Left cardiac atrium (tissue), 4 donors: Measurements from ENCODE around the gene SCAP. TPM values are rescaled to one million over a fixed set of nuclear protein-coding genes. Genes with fewer than 3 reads are reported as not detected.
"Not testable (repeated sequence)": the region's sequence is repeated elsewhere in the genome, so short reads cannot be mapped to it uniquely, and the experiment has no call there.

Source experiments
- ATAC-seq, 2 donors: fragments of 200-7000 bp; cut with Tn5 transposase; one replicate each; pipeline ENCODE4 v1.9.1; 2020; ENCODE audit warnings: mild to moderate bottlenecking in 2 of 2, moderate library complexity in 2 of 2
- DNase-seq: peaks from one replicate; pipeline ENCODE4 v3.0.0-alpha.2; 2020
- intact Hi-C, 2 donors: fragments of 100-400 bp; cut with DNase I; formaldehyde crosslinking; loops; one replicate each; pipeline versions ENCODE4 v1.14.1 to v1.15.1; 2022 to 2023
- total RNA-seq, 2 donors: library from RNA; stranded (reverse); fragmentation: NEBNext Ultra II Directional; extraction: Animal tissue kit (Norgen Biotek cat#: 25700); gene quantifications; one replicate each; pipeline ENCODE4 v1.2.1, GENCODE V29; 2021
- donor health status: DM: no; HTN: yes; CAD: no.
- donor health status: DM: no; HTN: yes; CAD: no; lungs with severe emphysema.
- donor health status: DM: yes; HTN: yes; CAD: no.
- donor health status: Dilated cardiomyopathy.

The SCAP gene
- total RNA-seq, 2 donors from 2014 or later, result 41.5 to 49.1 TPM

DNA sequence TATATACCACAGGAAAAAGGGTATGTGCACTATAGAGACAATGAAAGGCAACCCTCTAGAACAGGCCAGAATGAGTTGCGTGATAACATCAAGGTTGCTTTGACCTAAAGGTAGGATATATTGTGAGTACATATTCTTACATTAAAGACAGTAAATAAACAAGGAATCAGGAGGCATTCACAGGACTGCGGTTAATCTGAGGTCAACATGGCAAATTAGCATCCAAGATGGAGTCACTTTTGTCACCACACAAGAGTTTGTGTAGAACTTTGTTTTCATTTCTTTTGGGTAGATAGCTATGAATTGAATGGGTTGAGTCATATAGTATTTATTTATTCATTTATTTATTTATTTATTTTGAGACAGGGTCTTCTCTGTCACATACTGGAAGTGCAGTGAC lies 11.5 kb upstream of the SCAP start:
- ATAC-seq, result no peak
- intact Hi-C loops, result no loop called here
- no peak for DNase-seq

DNA sequence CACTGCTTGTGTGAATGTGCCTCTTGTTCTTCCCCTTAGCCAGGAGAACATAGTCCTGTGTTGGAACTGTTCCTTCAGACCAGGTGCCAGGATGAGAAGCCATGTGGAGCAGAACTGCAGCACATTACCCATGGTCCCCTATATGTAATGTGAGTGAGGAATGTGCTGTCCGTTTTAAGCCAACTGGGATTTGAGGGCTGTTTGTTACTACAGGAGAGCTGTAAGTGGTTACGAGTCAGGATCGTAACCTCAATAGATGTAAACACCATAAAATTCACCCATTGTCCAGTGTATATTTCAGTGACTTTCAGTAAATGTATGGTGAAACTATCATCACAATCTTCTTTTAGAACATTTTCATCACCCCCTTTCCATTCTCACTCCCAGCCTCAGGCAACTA lies 10.1 kb upstream of the SCAP start:
- DNase-seq (no peak), ATAC-seq (no peak)
- intact Hi-C loops, result no loop called here

DNA sequence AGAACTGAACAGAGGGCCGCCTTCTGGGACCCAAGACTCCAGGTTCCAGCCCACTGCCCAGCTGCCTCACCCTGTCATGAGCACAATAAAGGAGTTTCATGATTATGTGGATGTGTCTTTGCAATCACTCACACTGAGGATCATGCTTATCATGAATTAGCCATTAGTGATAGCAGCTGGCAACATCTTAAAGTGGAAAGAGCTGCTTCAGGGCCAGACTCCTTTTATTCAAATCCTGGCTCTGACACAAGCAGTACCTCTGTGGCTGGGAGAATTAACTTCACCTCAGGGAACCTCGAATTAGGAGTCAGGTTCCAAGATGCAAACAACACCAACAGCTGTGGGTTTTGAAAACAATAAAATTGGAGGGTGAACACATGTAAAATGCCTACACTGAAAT lies 6.6 kb upstream of the SCAP start:
- intact Hi-C loops, result no loop called here
- ATAC-seq (peak in 1 of 2 donors; percentile 39), DNase-seq (no peak)

DNA sequence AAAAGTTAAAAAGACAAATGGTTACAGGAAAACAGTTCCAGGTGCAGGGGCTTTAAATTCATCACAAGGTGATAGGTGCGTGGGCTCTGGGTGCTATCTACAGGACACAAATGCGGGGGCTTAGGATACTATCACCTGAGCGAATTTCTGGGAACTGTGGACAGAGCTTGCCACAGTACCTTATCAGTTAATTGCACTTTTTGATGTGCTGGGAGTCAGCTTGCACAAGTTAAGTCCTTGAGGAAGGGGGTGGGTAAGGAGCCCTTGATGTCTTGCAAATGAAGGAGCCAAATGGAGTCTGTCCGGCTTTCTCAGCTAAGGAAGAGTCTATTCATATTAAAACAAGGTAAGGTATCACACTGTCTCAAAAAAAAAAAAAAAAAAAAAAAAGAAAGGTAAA lies 6.0 kb upstream of the SCAP start:
- intact Hi-C loops, DNase-seq, ATAC-seq: not testable (repeated sequence)

DNA sequence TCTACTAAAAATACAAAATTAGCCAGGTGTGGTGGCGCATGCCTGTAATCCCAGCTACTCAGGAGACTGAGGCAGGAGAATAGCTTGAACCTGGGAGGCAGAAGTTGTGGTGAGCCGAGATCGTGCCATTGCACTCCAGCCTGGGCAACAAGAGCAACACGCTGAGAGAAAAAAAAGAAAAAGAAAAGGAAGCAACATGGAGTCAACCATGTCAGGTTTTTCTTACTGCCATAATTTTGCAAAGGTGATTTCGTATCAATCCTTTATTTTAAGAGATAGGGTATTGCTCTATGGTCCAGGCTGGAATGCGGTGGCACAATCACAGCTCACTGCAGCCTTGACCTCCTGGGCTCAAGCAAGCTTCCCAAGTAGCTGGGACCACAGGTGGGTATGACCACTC lies 4.5 kb upstream of the SCAP start:
- intact Hi-C loops, DNase-seq, ATAC-seq: not testable (repeated sequence)

DNA sequence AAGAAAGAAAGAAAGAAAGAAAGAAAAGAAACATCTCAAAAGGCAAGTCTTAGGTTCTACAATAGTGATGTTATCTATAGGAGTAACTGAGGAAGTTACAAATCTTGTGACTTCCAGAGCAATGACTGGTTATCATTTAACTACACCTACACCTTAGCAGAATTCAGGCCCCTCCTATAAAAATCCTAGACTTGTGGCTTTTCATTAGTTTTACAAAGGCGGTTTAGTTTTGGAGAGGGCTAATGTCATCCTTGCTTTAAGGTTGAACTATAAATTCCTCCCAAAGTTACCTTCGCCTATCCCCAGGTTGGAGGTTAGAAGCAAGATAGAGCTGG lies 4.1 kb upstream of the SCAP start:
- no peak for ATAC-seq
- no peak for DNase-seq
- intact Hi-C loops, result loop anchor here in 1 of 2 donors (5.0 kb wide), 1 partner anchor 57 kb away; no protein-coding TSS in a partner anchor

DNA sequence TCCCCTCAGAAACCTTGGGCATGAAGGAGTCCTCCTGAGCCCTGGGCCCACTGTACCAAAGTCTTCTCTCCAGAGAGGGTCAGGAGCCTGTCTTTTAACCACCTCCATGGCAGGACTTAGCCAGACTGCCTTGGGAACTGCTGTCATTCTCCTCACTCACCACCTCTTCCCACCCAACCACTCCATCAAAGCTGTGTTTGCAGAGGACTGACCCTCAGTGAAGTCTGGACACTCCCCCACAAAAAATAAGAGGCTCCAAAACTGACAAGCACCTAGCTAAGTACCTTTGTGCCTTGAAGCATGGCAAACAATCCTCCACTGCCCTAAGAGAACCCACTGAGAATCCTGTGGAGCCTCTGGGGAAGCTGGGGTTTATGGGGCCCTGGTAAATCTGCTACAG lies 2.3 kb upstream of the SCAP start:
- intact Hi-C loops, result loop anchor here in 1 of 2 donors (5.0 kb wide), 1 partner anchor 56 kb away; no protein-coding TSS in a partner anchor
- DNase-seq (no peak), ATAC-seq (no peak)

DNA sequence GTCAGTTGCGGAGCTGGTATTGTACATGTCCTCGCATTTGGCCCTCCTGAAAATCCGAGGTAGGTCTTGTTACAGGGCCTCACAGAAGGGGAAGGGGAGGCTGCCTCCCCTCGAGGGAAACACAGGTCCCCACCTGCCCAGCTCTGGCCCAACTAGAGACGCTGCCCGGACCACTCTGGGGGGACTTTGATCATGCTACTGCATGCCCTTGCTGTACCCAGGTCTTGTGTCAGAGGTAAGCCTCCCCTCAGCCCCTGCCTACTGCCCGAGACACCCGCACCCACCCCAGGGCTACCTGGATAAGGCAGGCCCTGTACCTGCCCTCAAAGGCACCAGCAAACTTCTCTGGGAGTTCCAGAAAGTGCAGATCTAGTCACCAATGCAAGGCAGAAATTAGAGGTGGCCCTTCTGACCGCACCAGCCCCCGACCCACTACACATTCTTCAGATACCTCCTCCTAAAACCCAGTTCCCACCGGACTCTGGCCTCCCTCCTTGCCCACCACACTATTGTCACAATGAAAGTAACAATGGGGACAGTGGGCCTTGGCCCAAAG lies 981 bp upstream of the SCAP start:
- DNase-seq, result no peak
- intact Hi-C loops, result loop anchor here in 1 of 2 donors (5.0 kb wide), 1 partner anchor 54 kb away; no protein-coding TSS in a partner anchor
- ATAC-seq, result no peak

DNA sequence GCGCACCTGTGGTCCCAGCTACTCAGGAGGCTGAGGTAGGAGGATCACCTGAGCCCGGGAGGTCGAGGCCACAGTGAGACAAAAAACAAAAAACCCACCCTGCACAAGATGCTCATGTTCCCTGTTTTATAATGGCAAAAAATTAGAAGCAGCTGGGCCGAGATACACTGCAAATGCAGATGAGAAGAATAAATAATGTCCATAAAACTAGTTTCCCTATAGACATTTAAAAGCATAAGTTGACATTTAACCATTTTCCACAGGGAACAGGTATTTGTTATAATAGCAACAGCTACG lies 537 bp upstream of the SCAP start:
- ATAC-seq, result no peak
- intact Hi-C loops, result loop anchor here in 1 of 2 donors (5.0 kb wide), 1 partner anchor 54 kb away; no protein-coding TSS in a partner anchor

DNA sequence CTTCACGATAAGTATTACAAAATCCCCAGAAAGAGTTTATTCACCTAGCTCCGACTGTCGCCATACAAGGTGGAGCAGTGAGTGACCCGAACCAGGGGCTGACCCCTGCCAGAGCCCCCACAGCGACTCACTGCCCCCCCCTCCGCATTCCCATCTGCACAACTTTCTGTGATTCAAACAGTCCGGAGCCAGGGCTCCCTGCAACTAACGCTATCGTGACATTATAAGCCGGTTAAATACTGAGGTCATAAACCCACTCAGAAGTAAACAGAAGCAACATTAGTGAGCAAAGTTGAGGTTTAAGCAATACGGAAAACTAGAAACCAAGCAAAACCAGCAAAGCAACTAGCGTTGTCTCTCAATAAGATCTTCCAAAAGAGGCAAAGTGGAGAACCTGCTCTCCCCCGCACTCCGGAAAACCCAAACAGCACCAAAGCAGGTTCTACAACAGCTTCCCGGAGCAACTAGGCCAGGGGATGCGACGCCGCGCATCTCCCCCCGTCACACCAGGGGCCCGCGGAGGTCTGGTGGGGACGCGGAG lies 642 bp downstream of the SCAP start:
- peak in 1 of 2 donors; percentile 6 for ATAC-seq
- no peak for DNase-seq
- intact Hi-C loops, result loop anchor here (2.0 to 5.0 kb wide), 2 partner anchors 53 to 54 kb away; no protein-coding TSS in a partner anchor

More for the DNA sequence above, 537 bp upstream of the SCAP start:
- DNase-seq, result no peak

DNA sequence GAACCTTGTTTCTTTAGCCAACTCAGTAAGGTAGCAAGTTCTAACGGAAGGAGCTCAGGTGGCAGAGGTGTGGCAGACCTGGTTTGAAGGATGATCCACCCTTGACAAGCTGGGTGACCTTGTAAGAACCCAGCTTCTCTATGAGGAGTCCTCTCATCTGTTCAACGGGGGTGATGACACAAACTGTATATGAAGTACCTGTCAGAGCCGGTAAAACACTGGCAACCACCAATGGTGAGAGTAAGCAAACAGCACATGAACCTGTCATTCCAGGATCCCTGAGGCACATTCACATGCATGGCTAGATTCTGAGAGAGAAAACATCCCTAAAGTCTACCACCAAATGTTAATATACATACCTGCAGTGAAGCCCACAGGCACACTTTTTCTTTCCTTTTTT lies 2.4 kb downstream of the SCAP start:
- ATAC-seq (no peak), DNase-seq (no peak)
- intact Hi-C loops, result no loop called here

DNA sequence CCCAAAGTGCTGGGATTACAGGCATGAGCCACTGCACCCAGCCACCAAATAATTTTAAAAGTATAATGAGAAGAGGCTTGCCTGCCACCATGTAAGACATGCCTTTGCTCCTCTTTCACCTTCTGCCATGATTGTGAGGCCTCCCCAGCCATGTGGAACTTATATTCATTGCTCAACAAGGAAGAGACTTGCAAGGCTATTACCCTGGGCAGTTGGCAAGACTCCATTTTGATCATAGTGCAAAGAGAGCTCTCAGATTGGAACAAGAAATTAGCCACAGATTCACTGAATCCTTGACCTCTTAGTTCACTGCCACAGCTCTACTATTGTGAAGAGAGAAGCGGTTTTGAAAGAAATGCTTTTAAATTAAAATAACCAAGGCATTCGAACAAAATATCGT lies 6.1 kb downstream of the SCAP start:
- intact Hi-C loops, result no loop called here
- no peak for ATAC-seq
- DNase-seq, result no peak

DNA sequence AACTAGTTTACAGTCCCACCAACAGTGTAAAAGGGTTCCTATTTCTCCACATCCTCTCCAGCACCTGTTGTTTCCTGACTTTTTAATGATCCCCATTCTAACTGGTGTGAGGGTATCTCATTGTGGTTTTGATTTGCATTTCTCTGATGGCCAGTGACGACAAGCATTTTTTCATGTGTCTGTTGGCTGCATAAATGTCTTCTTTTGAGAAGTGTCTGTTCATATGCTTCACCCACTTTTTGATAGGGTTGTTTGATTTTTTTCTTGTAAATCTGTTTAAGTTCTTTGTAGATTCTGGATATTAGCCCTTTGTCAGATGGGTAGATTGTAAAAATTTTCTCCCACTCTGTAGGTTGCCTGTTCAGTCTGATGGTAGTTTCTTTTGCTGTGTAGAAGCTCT lies 7.4 kb downstream of the SCAP start:
- DNase-seq, ATAC-seq, intact Hi-C loops: not testable (repeated sequence)

DNA sequence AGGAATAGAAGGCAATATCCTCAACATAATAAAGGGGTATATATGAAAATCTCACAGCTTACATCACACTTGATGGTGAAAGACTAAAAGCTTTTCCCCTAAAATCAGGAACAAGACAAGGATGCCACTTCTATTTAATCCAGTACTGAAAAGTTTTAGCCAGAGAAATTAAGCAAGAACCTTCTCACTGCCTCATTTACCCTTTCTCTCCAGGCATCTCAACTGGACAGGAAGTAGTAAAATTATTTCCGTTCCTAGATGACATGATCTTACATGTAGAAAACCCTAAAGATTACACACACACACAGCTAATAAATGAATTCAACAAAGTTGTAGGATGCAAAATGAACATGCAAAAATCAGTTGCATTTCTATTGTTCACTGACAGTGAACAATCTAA lies 11.2 kb downstream of the SCAP start:
- intact Hi-C loops, result no loop called here
- ATAC-seq (no peak), DNase-seq (no peak)

DNA sequence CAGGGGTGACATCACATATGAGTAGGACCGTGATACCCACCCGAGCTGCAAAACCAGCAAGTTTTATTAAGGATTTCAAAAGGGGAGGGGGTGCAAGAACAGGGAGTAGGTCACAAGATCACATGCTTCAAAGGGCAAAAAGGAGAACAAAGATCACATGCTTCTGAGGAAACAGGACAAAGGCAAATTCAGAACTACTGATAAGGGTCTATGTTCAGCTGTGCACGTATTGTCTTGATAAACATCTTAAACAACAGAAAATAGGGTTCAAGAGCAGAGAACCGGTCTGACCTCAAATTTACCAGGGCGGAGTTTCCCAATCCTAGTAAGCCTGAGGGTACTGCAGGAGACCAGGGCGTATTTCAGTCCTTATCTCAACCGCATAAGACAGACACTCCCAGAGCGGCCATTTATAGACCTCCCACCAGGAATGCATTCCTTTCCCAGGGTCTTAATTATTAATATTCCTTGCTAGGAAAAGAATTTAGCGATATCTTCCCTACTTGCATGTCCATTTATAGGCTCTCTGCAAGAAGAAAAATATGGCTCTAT lies 16.1 kb downstream of the SCAP start:
- intact Hi-C loops, ATAC-seq: not testable (repeated sequence)

DNA sequence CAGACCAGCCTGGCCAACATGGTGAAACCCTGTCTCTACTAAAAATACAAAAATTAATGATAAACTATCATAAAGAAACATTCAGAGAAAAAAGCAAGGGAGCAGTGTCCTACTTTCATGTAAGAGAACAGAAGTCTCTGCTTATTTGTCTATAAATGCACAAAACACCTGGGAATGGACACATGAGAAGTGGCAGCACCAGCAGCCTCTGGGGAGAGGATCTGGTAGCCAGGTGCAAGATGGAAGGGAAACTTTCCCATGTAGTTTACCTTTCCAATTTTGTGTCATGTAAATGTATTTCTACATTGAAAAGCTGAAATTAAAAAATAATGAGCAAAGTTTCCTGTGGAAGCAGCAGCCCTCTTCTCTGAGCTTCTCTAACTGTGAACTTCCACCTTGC lies 18.8 kb downstream of the SCAP start:
- intact Hi-C loops, result no loop called here
- ATAC-seq (no peak), DNase-seq (no peak)

More for the DNA sequence above, 16.1 kb downstream of the SCAP start:
- not testable (repeated sequence) for DNase-seq

DNA sequence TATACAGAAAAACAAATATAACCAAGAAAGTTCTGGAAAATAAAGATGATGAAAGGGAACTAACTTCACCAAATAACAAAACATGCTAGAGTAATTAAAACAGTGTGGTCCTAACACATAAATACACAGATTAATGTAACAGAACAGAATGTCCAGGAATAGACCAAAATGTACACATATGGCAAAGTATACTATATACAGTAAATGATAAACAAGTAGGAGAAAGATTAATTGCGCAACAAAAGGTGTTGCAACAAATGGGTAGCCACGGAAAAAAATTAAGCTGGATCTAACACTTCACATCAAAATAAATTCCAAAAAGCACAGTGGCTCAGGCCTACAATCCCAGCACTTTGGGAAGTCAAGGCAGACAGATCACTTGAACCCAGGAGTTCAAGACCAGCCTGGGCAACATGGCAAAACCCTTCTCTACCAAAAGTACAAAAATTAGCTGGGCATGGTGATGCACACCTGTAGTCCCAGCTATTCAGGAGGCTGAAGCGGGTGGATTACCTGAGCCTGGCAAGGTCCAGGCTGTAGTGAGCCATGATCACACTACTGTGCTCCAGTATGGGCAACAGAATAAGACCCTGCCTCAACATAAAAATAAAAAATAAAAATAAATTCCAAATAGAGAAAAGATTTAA lies 19.8 kb downstream of the SCAP start:
- intact Hi-C loops, result no loop called here
- DNase-seq (no peak), ATAC-seq (no peak)

DNA sequence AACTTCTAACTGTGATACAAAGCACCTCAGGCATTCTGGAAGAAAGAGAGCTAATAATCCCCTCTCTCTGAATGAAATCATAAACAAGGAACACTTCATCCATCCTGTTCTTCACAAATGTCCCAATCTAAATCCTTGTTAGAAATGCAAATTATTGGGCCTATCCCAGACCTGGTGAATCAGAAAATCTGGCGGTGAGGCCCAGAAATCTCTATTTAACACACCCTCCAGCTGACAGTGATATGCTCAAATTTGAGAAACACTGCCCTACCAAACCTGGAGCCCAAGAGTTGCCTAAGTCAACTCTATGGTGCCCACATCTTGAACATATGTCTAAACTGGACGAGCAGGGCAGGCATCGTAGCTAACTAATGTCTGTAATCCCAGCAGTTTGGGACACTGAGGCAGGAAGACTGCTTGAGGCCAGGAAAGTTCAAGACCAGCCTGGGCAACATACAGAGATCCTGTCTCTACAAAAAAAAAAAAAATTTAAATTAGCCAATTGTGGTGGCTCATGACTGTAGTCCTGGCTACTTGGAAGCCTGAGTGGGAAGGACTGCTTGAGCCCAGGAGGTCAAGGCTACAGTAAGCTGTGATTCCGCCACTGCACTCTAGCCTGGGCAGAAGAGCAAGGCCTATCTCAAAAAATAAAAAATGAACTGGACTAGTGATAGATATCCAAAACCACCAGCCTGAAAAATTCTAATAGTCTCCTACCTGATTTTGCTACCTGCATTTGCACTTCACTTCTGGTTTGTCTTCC lies 23.1 kb downstream of the SCAP start:
- ATAC-seq, result no peak
- DNase-seq, result no peak
- intact Hi-C loops, result no loop called here

DNA sequence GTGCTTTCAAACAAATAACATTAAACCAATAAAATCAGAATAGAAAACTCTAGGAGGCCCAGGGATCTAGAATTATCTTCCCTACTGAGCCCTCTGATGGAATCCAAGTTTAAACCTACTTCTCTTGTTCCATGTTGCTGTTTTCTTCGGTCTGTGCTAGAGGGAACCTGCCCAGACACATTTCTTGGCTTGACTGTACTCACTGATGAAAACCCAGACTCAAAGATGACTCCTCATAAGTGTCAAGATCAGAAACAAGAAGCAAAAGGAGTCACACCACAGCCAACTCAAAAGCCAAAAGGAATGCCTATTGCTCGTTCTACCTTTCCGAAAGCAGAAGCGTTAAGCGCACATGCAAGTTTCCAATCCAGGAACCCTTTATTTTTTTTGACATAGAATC lies 31.6 kb downstream of the SCAP start:
- no peak for ATAC-seq
- no peak for DNase-seq
- intact Hi-C loops, result no loop called here

DNA sequence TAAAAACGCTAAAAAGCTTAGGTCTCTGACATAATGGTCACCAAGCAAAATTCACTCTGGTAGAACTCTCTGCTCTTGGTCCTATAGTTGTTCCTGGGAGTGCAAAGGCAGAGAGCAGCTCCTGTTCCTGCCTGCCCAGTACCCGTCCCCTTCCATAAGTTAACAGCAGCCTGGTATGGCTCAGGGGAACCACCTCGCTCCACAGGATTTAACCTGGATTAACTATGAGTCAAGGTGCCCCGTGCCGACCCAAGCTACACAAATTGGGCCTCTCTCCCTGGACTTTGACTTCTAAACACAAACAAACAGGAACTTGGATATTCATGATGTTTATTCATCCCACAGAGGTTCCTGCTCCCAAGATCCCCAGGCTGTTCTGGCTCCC lies 32.1 kb downstream of the SCAP start:
- intact Hi-C loops, result no loop called here
- DNase-seq (no peak), ATAC-seq (peak in 1 of 2 donors; percentile 37)
